HG02588 (cell line): ENCODE results near the gene PRTFDC1.

ENCODE experiments used
- ATAC-seq: cut with Tn5 transposase; IDR thresholded peaks from one replicate; pipeline ENCODE4 v1.9.1; 2021; ENCODE audit warnings: mild to moderate bottlenecking, moderate library complexity; ENCODE audit not compliant: unreplicated experiment

Gene PRTFDC1

DNA sequence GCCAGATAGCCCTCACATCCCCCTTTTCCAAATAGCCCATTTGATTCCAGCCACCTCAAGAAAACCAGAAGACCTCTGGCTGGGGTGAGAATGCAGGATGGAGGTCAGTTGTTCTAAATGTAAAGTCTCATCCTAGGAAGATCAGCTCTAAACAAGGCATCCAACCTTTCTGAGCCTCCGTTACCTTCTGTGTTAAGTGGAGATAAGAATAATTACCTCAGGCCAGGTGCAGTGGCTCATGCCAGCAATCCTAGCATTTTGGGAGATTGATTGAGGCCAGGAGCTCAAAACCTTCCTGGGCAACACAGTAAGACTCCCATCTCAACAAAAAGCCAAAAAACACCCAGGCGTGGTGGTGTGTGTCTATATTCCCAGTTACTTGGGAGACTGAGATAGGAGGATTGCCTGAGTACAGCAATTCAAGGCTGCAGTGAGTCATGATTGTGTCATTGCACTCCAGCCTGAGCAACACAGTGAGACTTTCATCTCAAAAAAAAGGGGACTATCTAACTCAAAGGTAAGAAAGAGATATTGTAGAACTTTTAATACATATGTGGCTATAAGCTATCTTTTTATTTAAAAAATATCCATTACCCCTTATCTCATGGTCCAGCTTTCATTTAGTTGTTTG is 43.5 kb downstream of the PRTFDC1 start:
- no peak for ATAC-seq

DNA sequence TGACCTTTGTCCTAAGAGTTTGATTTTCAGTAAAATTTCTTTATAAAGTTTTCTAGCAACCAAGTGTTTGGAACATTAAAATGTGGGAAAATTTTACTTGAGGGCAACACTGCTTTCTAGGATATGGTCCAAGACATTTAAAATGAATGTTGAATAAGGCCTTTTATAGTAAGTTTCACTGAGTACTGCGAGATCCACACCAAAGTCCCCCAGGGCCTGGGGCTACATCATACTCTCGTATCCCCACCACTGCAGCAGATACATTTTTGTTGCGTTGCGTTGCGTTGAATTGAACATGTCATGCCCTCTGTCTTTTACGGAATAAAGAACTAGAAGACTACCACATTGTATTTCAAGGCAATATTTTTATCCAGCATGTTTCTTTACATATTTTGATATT is 44.5 kb downstream of the PRTFDC1 start:
- no peak for ATAC-seq

DNA sequence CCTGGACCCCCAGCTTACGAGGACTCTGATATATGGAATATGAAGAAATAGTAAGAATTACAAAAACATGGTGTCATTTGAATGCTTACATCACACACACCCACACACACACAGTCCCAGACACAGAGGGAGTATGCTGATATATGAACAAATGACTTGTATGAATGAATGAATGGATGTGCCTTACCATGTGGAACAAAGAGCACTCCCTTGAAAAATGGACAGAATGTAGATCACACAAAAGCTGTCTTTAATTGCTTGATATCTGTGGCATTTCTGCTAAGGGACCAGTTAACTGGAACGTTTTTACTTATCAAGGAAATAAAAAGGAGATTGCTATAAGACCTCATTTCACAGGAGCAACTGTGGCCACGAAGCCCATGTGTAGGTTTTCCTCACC is 46.0 kb downstream of the PRTFDC1 start:
- no peak for ATAC-seq

DNA sequence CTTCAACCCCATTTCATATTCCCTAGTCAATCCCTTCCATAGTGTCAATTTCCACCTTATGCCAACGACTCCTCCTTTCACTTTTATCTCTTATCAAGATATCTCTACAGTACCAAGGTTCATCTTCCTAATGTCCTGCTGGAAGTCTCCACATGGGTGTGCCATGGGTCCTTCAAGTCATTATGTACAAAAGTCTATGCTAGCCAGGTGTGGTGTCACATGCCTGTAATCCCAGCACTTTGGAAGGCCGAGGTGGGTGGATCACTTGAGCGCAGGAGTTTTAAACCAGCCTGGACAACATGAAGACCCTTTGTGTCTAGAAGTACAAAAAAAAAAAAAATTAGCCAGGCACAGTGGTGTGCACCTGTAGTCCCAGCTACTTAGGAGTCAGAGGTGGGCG is 47.6 kb downstream of the PRTFDC1 start:
- ATAC-seq = no peak

DNA sequence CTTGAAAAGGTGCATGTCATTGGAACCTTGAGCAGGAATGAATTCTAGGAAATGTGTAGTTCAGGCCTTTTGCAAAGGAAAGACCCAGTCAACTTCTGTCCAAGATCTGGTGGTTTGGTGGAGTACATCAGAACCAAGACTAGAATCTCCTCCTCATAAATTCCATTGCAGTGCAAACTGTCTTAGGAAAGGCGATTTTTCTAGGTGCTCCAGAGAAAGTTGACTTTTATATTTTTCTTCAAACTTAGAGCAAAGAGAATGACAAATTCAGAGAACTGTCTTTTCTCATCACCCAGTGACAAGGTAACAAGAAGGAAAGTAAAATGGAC is 50.0 kb downstream of the PRTFDC1 start:
- ATAC-seq = no peak

DNA sequence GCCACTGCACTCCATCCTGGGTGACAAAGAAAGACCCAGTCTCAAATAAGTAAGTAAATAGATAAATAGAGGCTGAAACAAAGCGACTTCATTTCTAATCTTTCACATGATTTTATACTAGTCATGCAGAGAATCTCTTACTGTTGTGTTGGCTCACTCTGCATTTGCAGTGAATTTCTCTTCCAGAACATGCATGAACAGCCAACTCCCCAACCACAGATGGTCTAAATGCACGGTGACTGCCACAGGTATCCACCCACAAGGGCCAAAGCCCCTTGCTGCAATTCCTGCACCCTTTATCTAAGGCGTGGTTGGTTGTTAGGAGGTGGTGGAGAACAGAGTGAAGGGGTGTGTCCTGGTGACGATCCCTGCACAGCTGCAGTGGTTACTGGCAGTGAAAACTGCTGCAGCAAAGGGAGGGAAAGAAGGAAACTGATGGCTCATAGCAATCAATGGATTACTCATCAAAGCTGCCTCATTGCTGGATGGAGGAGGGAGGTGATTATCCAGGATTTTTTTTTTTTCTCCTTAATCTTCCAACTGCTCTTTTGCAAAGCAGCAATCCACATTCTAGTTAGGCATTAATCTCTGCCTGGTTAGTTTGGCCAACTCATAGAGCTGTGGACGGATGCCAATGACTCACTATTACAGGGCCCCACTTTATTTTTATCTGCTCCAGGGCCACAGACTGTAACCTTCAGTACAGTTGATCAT is 50.6 kb downstream of the PRTFDC1 start:
- peak; percentile 51 for ATAC-seq

DNA sequence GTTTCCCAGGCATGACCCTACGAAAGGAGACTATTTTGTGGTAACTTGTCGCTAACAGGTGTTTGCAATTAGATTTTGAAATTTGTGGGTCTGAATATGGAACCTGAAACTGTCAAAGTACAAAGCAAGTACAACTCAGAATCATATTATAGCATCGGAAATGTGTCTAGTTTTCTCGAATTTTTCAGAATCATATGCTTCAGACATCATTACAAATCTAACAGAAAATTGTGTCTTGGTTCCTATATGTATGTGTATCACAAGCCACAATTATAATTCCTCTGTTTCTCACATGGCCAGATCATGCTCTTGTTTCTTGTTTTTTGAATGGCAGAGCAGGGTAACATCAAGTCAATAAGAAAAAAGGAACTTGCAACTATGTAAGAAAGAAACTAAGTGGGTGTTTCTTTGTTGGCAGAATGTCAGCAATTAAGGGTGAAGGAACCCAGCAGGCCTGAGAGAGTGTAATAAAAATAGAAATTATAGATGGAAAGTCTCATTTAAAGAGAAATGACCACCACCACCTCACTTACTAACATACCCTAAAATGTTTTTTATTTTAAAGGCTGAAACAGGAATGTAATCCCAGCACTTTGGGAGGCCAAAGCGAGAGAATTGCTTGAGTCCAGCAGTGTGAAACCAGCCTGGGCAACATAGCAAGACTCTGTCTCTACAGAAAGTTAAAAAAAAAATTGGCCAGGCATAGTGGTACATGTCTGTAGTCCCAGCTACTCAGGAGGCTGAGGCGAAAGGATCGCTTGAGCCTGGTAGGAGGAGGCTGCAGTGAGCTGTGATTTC is 51.3 kb downstream of the PRTFDC1 start:
- peak; percentile 76 for ATAC-seq

DNA sequence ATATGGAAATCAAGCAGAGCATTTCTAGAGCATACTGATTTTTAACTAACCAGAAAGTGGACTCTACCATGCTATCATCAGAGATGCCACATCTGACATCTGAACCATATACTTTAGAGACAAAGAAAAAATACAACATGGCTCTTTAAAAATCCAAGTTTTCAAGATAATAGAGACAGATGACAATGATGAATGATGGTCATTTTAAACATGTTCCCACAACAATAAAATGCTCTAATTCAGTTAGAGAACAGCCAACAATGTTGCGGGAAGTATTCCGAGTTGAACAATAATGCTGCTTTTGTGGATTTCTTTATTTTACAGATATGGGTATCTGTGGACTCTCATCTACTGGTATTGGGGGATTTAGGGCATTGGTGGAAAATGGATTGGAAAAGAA is 52.8 kb downstream of the PRTFDC1 start:
- no peak for ATAC-seq

DNA sequence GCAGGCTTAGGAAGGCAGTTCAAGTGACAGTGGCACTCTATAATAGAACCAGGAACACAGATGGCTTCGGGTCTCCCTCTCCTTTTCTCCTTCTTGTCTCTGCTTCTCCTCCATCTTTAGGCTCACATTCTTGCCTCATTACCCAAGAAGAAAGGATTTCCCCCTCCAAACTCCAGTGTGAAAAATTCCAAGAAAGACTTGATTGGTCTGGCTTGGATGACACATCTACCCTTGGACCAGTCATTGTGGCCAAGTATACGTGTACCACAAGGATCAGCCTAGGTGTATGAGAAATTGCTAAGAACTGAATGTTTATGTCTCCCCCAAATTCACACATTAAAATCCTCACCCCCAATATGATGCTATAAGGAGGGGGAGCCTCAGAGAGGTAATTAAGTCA is 53.9 kb downstream of the PRTFDC1 start:
- ATAC-seq = no peak

DNA sequence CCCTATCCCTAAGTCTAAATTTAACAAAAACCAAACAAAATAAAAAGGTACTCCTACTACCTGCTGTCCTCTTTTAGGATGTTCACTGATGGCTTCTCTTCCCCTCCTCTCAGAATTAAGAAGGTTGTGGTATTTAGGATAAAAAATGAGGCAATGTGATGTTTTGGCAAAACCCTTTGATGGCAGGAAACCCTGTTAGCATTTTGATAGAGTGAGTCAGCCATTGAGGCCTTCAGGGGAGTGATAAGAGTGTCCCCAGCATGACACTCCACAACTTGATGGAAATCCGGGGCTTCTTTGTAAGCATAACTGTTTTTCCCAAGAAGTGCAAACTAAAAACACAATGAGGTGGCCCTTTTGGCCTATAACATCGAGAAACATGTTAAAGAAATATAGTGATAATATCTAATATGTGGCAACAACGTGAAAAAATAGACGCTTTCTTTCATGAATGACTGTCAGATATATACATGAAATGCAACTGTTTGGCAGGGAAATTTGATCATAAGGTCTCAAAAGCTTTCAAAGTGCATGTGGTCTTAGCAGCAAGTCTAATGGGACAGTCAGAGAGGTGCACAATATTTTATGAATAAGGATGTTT is 55.0 kb downstream of the PRTFDC1 start:
- no peak for ATAC-seq

DNA sequence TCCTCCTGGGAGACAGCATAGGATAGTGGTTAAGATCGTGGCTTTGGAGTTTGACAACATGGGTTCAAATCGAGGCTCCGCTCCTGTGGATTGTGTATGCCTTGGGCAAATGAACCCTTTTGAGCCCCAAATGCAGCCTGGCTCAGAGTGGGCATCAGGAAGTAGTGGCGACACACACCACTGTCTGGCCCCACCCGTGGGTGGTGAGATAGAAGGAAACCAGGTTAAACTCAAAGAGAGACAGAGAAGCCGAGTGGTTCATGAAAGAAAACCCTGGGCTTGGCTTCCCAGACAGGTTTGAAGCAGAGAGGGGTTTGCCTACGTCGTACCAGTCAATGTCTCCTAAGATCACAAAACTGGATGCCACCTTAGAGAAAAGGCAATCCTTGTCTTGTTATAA is 57.7 kb downstream of the PRTFDC1 start:
- no peak for ATAC-seq

DNA sequence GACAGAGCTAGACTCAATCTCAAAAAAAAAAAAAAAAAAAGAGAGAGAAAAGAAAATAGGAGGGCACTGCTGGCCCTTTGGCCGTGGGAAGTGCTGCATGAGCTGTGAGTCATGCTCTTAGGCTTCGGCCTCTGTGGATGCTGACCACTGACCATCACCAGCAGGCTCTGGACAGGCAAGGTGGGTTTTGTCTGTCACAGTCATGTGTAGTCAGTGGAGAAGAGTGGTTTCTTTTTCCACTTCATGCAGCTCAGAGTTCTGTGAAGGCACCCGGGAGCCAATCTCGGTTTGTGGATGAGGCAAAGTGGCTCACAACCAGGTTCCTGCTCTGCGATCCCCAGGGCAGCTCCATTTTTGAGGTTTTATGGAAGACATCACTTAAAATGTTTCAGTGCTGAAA is 58.1 kb downstream of the PRTFDC1 start:
- ATAC-seq = no peak

DNA sequence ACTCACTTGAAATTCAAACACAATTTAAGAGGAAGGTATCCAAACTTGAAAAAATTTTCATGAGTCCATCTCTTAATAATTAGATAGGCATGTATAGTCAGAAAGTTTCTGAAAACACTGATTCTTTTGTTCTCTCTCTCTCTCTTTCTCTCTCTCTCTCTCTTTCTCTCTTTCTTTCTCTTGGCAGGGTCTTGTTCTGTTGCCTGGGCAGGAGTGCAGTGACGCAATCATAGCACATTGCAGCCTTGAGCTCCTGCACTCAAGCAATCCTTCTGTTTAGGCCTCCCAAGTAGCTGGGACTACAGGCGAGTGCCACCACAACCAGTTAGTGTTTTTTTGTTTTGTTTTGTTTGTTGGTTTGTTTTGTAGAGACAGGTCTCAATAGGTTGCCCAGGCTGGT is 59.3 kb downstream of the PRTFDC1 start:
- no peak for ATAC-seq

DNA sequence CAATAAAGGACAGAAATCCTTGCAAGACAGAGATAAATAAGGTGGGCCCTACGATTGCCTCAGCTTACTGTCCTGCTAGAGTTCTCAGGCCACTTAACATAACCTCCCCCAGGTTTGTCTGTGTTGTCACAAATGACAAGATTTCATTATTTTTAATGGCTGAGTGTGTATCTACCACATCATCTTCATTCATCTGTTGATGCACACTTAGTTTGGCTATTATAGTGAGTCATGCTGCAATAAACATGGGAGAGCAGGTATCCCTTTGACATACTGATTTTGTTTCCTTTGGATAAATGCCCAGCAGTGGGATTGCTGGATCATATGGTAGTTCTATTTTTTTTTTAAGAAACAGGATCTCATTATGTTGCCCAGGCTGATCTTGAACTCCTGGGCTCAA is 60.6 kb downstream of the PRTFDC1 start:
- ATAC-seq = no peak

DNA sequence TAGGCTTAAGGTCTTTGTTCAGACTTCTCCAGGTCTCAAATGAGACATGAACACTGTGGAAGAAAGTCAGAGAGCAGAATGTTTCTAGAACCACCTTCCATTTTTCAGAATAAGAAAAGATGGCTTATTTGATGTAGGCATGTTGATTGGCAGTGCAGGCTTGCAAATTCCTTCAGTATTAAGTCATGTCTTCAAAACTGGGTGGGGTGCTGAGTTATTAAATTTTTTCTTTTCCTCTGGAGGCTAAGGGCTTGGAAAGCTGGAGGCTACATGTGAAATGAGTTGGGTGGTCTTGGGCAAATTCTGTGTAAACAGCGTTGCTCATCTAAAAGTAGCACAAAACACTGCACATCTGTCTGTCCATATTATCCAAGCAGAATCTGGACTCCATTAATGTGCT is 62.8 kb downstream of the PRTFDC1 start:
- no peak for ATAC-seq

DNA sequence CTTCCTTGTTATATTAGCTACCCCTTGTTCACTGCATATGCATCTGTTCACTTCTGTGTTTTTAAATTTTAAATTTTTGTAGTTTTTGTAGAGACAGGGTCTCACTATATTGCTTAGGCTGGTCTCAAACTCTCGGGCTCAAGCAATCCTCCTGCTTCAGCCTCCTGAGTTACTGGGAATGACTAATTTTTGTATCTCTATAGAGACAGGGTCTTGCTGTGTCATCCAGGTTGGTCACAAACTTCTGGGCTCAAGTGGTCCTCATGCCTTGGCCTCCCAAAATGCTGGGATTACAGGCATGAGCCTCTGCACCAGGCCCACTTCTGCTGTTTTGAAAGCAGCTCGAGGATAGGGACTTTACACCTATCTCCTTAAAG is 64.6 kb downstream of the PRTFDC1 start:
- ATAC-seq = peak; percentile 14

DNA sequence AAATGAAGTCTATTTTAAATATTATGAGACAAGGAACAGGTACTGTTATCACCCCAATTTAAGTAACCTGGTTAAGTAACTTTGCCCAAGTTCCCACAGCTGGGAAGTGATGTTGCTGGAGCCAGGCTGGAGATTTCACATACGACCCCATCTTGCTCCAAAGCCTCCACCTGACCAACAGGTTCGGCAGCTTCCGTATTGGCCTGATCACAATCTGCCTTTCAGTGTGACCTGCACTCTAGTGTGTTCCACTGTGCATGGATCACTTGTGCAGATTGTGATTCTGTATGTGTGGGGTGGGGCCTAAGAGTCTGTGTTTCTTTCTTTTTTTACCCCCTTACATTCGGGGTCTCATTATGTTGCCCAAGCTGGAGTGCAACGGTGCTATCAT is 66.1 kb downstream of the PRTFDC1 start:
- no peak for ATAC-seq

DNA sequence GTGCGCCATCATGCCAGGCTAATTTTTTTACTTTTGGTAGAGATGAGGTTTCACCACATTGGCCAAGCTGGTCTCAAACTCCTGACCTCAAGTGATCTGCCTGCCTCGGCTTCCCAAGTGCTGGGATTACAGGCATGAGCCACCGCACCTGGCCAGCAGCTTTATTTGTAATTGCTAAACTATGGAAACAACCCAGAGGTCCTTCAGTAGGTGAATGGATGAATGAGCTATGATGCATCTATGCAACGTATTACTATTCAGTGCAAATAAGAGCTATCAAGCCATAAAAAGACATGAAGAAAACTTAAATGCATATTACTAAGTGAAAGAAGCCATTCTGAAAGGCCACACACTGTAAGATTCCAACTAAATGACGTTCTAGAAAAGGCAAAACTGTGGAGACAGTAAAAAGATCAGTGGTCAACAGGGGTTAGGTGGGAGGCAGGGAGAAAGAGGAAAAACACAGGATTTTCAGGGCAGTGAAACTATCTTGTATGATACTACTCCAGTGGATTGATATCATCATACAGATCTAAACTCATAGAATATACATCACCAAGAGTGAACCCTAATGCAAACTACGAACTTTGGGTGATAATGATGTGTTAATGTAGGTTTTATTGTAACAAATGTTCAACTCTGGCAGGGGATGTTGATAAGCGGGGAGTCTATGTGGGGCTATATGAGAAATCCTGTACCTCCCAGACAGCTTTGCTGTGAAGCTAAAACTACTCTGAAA is 66.7 kb downstream of the PRTFDC1 start:
- no peak for ATAC-seq

DNA sequence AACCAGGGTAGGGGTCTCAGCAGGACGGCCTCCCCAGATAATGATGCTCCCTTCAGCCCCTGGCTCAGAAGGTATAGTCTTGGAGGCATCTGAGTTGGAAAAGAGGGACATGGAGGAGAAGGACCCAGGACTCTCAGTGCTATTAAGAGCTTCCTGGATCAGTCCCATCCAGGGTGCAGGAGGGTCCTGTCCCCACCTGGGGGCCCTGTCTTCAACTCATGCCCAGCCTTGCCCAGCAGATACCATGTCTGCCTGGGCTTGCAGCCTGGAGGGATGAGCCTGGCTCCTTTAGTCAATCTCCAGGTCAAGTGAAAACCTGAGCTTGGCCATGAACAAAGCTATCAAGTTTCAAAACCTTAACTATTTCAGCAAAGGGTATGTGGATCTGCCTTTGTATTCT is 67.6 kb downstream of the PRTFDC1 start:
- ATAC-seq = no peak

DNA sequence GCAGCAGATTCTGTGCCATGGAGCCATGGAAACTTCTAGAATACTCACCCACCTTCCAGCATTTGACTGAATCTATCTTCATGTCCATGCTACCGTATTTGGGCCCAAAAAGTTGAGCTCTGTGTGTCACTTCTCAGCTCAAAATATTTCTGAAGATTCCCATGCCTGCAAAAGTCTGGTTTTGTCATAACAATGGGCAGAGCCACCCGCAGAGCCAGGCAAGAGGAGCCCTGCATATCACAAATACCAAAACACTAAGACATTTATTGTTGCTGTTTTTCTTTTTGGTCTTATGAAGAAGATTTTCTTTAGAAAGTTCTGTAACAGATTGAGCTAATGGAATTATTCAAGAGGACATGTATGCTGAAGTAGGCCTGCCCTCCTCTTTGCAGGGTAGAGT is 68.1 kb downstream of the PRTFDC1 start:
- no peak for ATAC-seq

DNA sequence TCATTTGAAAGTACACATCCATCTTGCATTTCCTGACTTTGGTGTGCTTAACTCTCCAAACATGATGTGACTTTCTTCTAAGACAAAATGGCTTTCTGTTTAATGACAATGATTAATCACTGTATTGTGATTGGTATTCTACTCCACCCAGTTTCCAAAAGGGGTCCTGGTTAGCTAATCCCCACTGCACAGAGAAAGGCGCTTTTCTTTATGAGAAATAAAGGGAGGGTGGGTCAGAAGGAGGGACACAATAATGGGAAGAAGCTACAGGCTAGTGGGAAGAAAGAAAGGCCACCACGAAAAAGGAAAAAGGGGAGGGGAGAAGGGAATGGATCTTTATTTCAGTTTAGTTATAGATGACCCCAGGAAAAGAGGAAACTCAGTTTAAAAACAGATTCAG is 69.2 kb downstream of the PRTFDC1 start:
- ATAC-seq = no peak
